A549 (cell line): ENCODE data around the gene GAL3ST1. TPM values are rescaled to one million over a fixed set of nuclear protein-coding genes. Genes with fewer than 3 reads are reported as not detected.

Experiments used
- ATAC-seq, 2 experiments: fragments of 200-7000 bp in 1 of 2; fragments of >200 bp in 1 of 2; cut with Nextera tagmentation in 1 of 2; cut with Tn5 transposase in 1 of 2; 3 replicates each; pipeline versions ENCODE4 v1.8.0 to v1.9.1; 2018 to 2020; ENCODE audit warnings: mild to moderate bottlenecking in 1 of 2, moderate library complexity in 1 of 2
- CTCF ChIA-PET: fragments of 300-600 bp; sonication (Branson Sonifier 250); formaldehyde crosslinking; extraction: SDS; loops from one replicate; lab custom pipeline; 2021; ENCODE audit warnings: antibody characterized with exemption, inconsistent platforms; lab: Yijun Ruan, JAX
- POLR2A ChIA-PET: fragments of 350-600 bp; formaldehyde crosslinking; extraction: SDS; loops from one replicate; lab custom pipeline; 2021; ENCODE audit warnings: antibody characterized with exemption, inconsistent platforms; lab: Yijun Ruan, JAX
- DNase-seq, 2 experiments: peaks; one replicate each; pipeline versions ENCODE4 v3.0.0 to v3.0.0-alpha.2; 2011 to 2016; ENCODE audit warnings: low read depth in 1 of 2, low spot score in 1 of 2
- FAIRE-seq: peaks from 2 replicates; lab custom pipeline; 2011; peaks lifted over from hg19 to GRCh38; lab: Jason Lieb, UNC
- H3K27ac ChIP-seq, 2 experiments: fragments of >200 bp; sonication (Bioruptor Twin); formaldehyde crosslinking; 3 replicates each; pipeline ENCODE4 v1.5.1; 2016 to 2017
- H3K4me1 ChIP-seq: fragments of >200 bp; sonication (Bioruptor Twin); formaldehyde crosslinking; 3 replicates; pipeline ENCODE4 v1.6.1; 2016
- H3K4me2 ChIP-seq: fragments of >200 bp; sonication (Bioruptor Twin); formaldehyde crosslinking; 3 replicates; pipeline ENCODE4 v1.6.1; 2016
- H3K4me3 ChIP-seq: fragments of >200 bp; sonication (Bioruptor Twin); formaldehyde crosslinking; 3 replicates; pipeline ENCODE4 v1.5.1; 2016
- H3K9me3 ChIP-seq: fragments of >200 bp; sonication (Bioruptor Twin); formaldehyde crosslinking; 3 replicates; pipeline ENCODE4 v1.6.1; 2016
- BCL3 ChIP-seq: fragments of >200 bp; sonication (Bioruptor Twin); formaldehyde crosslinking; IDR thresholded peaks from 3 replicates; pipeline ENCODE4 v1.6.1; 2016
- CBX8 ChIP-seq: fragments of 200-600 bp; sonication (generic); IDR thresholded peaks from 2 replicates; pipeline ENCODE4 v1.6.1; 2016
- CHD2 ChIP-seq: fragments of 150-350 bp; IDR thresholded peaks from 2 replicates; pipeline ENCODE4 v1.6.1; 2014; ENCODE audit warnings: low read length; ENCODE audit not compliant: partially characterized antibody
- E2F6 ChIP-seq: IDR thresholded peaks from 2 replicates; pipeline ENCODE4 v1.6.1; 2012; ENCODE audit warnings: low read depth, borderline replicate concordance
- EHMT2 ChIP-seq: fragments of 200-600 bp; sonication (generic); IDR thresholded peaks from 2 replicates; pipeline ENCODE4 v1.6.1; 2016; ENCODE audit warnings: antibody characterized with exemption, low read depth, mild to moderate bottlenecking, moderate library complexity
- ELK1 ChIP-seq: fragments of 150-350 bp; IDR thresholded peaks from 2 replicates; pipeline ENCODE4 v1.6.1; 2014; ENCODE audit warnings: low read depth, mild to moderate bottlenecking, low read length
- EP300 ChIP-seq, 2 experiments: fragments of >200 bp; sonication (Bioruptor Twin); formaldehyde crosslinking; IDR thresholded peaks; 2 replicates in 1 of 2; 3 replicates in 1 of 2; pipeline ENCODE4 v1.6.1; 2016 to 2017
- GATA3 ChIP-seq: IDR thresholded peaks from 2 replicates; pipeline ENCODE4 v1.6.1; 2012; ENCODE audit warnings: borderline replicate concordance
- HDAC2 ChIP-seq: fragments of 200-600 bp; sonication (generic); IDR thresholded peaks from 2 replicates; pipeline ENCODE4 v1.6.1; 2016
- HES2 ChIP-seq: fragments of >200 bp; sonication (Bioruptor Twin); formaldehyde crosslinking; IDR thresholded peaks from 2 replicates; pipeline ENCODE4 v1.6.1; 2016
- HMGXB4 ChIP-seq: fragments of 250-450 bp; sonication (Bioruptor Pico); IDR thresholded peaks from 2 replicates; pipeline ENCODE4 v1.5.0; 2021; ENCODE audit warnings: mild to moderate bottlenecking, moderate library complexity, borderline replicate concordance
- HOXB5 ChIP-seq: fragments of 250-450 bp; sonication (Bioruptor Pico); IDR thresholded peaks from 2 replicates; pipeline ENCODE4 v1.5.0; 2020; ENCODE audit warnings: mild to moderate bottlenecking, moderate library complexity
- MAFK ChIP-seq: fragments of 450-650 bp; IDR thresholded peaks from 2 replicates; pipeline ENCODE4 v1.6.1; 2014; ENCODE audit not compliant: partially characterized antibody
- MYC ChIP-seq: IDR thresholded peaks from 2 replicates; pipeline ENCODE4 v1.6.1; 2012; ENCODE audit warnings: mild to moderate bottlenecking, inconsistent platforms, low read length, improper control_type of control experiment, borderline replicate concordance
- POLR2A ChIP-seq: IDR thresholded peaks from 2 replicates; pipeline ENCODE4 v1.6.1; 2012; ENCODE audit warnings: mild to moderate bottlenecking, low read length
- RARB ChIP-seq: fragments of 250-450 bp; sonication (Bioruptor Pico); IDR thresholded peaks from 2 replicates; pipeline ENCODE4 v1.8.0; 2021; ENCODE audit warnings: mild to moderate bottlenecking, moderate library complexity
- RCOR1 ChIP-seq: fragments of 150-350 bp; IDR thresholded peaks from 2 replicates; pipeline ENCODE4 v1.6.1; 2014; ENCODE audit warnings: antibody characterized with exemption, low read length, low read depth
- REST ChIP-seq: fragments of 200-600 bp; sonication (generic); IDR thresholded peaks from 2 replicates; pipeline ENCODE4 v1.6.1; 2016; ENCODE audit warnings: antibody characterized with exemption, mild to moderate bottlenecking, moderate library complexity
- RFX5 ChIP-seq: fragments of 450-650 bp; IDR thresholded peaks from 2 replicates; pipeline ENCODE4 v1.7.1; 2014; ENCODE audit warnings: antibody characterized with exemption, mild to moderate bottlenecking, moderate library complexity
- ZSCAN20 ChIP-seq: fragments of 250-450 bp; sonication (Bioruptor Pico); IDR thresholded peaks from 2 replicates; pipeline ENCODE4 v1.8.0; 2022; ENCODE audit warnings: mild to moderate bottlenecking, moderate library complexity
- WGBS: methylation state at CpG from one replicate; pipeline ENCODE4 v1.1.6; 2017; ENCODE audit errors: missing lambda C conversion rate; 5-methylcytosine and 5-hydroxymethylcytosine counted together
- polyA plus RNA-seq, 4 experiments: library from polyadenylated mRNA; depleted of rRNA in 3 of 4; stranded (reverse); fragments of >200 nt; fragmentation: RNase III in 1 of 4; extraction: RNeasy Plus Mini Kit Qiagen cat#74134 plus additional on column Dnase treatment in 1 of 4; gene quantifications; 2 replicates in 3 of 4; 3 replicates in 1 of 4; pipeline ENCODE4 v1.2.3, GENCODE V29; 2011 to 2017

Gene GAL3ST1
- polyA plus RNA-seq, 2 of the 4 experiments (the other 2 are of a cell fraction), result 8.7 to 14.0 TPM

GRCh38 chr22:30555282-30556210, 18.9 kb downstream of the GAL3ST1 start (continued):
- TF ChIP-seq REST, result no peak

GRCh38 chr22:30553971-30554370, 20.5 kb downstream of the GAL3ST1 start:
- no peak for FAIRE-seq
- Histone ChIP-seq H3K4me3 (no peak overlapping the region), H3K9me3 (no peaks in the 10 kb centered on the region), H3K4me1 (no peaks in the 10 kb centered on the region), H3K4me2 (no peak overlapping the region), H3K27ac (no peak overlapping the region)
- 63% methylated on average over 7 of the region's 7 CpGs for WGBS
- POLR2A ChIA-PET, result no interaction called here
- CTCF ChIA-PET, result interaction anchor here (1.1 to 1.5 kb wide), 2 partner anchors 19 to 31 kb away, joined by 3 read pairs; no protein-coding TSS in a partner anchor
- no peak for DNase-seq
- no peak for ATAC-seq
- TF ChIP-seq ELK1 (no peak), MYC (no peak), E2F6 (no peak), POLR2A (no peak), HOXB5 (no peak), BCL3 (no peak), HDAC2 (no peak), RARB (CRISPR knock-in tag) (no peak), HMGXB4 (CRISPR knock-in tag) (no peak), EHMT2 (no peak), CHD2 (no peak), CBX8 (no peak), ZSCAN20 (CRISPR knock-in tag) (no peak), HES2 (no peak), RFX5 (no peak), MAFK (no peak), GATA3 (no peak), EP300 (IDR thresholded peaks at IDR 0.05) (no peak), RCOR1 (no peak)
- TF ChIP-seq, all 56 proteins: peak for 0
